Measurements from ENCODE around the gene SLC22A5. TPM values are rescaled to one million over a fixed set of nuclear protein-coding genes. Genes with fewer than 3 reads are reported as not detected.
A peak's percentile ranks its signal among the peaks of the same experiment; 100 is the strongest.

SLC22A5 gene
- total and polyA plus RNA-seq, 9 of the 15 experiments (the other 6 are each of a cell fraction or from before 2014, with no cell fraction given) = 3.0 to 16.6 (median 8.3) TPM

- BruUV-seq (replicated peaks) = no TSS peak
- Histone ChIP-seq H3K9me1 (ENCODE audit: control insufficient read depth, insufficient read depth, low read length) (peaks cover 7% of the 10 kb centered on the region), H3K79me2 (ENCODE audit: control insufficient read depth, insufficient read depth, low read length) (no peaks in the 10 kb centered on the region), H3K27ac (ENCODE audit: extremely low read depth, low read depth, low read length) (peak overlapping the region; percentile 76), H3K36me3 (ENCODE audit: control insufficient read depth, insufficient read depth, low read length) (no peaks in the 10 kb centered on the region), H3K9ac (ENCODE audit: insufficient read depth in 1 of 2, low read depth in 2 of 2, low read length in 2 of 2) (peak overlapping the region; percentile 52 to 85), H3K9me3 (replicated peaks; ENCODE audit: control insufficient read depth, insufficient read depth, low read depth, low read length) (no peaks in the 10 kb centered on the region), H3K27me3 (ENCODE audit: control insufficient read depth in 2 of 2, insufficient read depth in 2 of 2, low read length in 2 of 2) (no peaks in the 10 kb centered on the region), H4K20me1 (replicated peaks; ENCODE audit: control insufficient read depth, insufficient read depth, low read length) (no peaks in the 10 kb centered on the region), H3K4me1 (replicated peaks in 1 of 2; ENCODE audit: control insufficient read depth in 2 of 2, insufficient read depth in 2 of 2, low read length in 2 of 2) (peaks cover 52 to 71% of the 10 kb centered on the region in 2 experiments), H3K4me2 (ENCODE audit: insufficient read depth, low read length) (peak overlapping the region; percentile 78), H3K4me3 (no peak overlapping the region), H2AFZ (ENCODE audit: low read depth, low read length) (peak overlapping the region; percentile 48; the same call in 1 of the 2 replicates)
- WGBS (ENCODE audit: insufficient coverage, low coverage, missing lambda C conversion rate) = 5% methylated on average over 8 of the region's 8 CpGs
- DNase-seq (ENCODE audit: extremely low read depth in 1 of 4, low spot score in 3 of 4) = peak; percentile 75 to 91 (median 84)
- peak; percentile 81 for ATAC-seq
- intact Hi-C loops (cut with micrococcal nuclease) (loop anchor here (2.0 kb wide), 2 partner anchors 32 to 40 kb away; no protein-coding TSS in a partner anchor), in situ Hi-C loops (cut with MboI) (no loop called here)
- ChIA-PET POLR2A (interaction anchor here (0.5 to 5.8 kb wide), 20 partner anchors 8 to 854 kb away, joined by 3 to 64 read pairs (median 4); partner anchors contain the start of gene IRF1), CTCF (ENCODE audit: low intra/inter-chr PET ratio) (no interaction called here)
- peak; percentile 95 for FAIRE-seq
- TF ChIP-seq ZNF780A (CRISPR knock-in tag; IDR thresholded peaks at IDR 0.05) (no peak), BRCA1 (IDR thresholded peaks at IDR 0.05) (no peak), BRCA1 (CRISPR knock-in tag; IDR thresholded peaks at IDR 0.05) (no peak), THAP12 (CRISPR knock-in tag; IDR thresholded peaks at IDR 0.05) (no peak), ZFX (CRISPR knock-in tag; IDR thresholded peaks at IDR 0.05) (peak; percentile 52), PURB (CRISPR knock-in tag; IDR thresholded peaks at IDR 0.05; ENCODE audit: low read depth) (no peak), EWSR1 (IDR thresholded peaks at IDR 0.05; ENCODE audit: borderline replicate concordance, low read depth, partially characterized antibody) (no peak), L3MBTL2 (IDR thresholded peaks at IDR 0.05) (peak; percentile 96), ZBTB49 (CRISPR knock-in tag; IDR thresholded peaks at IDR 0.05; ENCODE audit: borderline replicate concordance) (no peak), HNRNPH1 (optimal IDR thresholded peaks at IDR 0.05; ENCODE audit: low read depth, low read length) (no peak), CBFA2T2 (conservative IDR thresholded peaks at IDR 0.05) (peak; percentile 91), EP400 (IDR thresholded peaks at IDR 0.05) (peak; percentile 50), DPF2 (IDR thresholded peaks at IDR 0.05) (peak; percentile 96), ZBTB43 (CRISPR knock-in tag; IDR thresholded peaks at IDR 0.05) (no peak), SREBF2 (CRISPR knock-in tag; IDR thresholded peaks at IDR 0.05) (0 out of 2 replicates have a peak, but pooled peaks have one; percentile 19), HMG20A (CRISPR knock-in tag; conservative IDR thresholded peaks at IDR 0.05) (no peak), HLTF (IDR thresholded peaks at IDR 0.05) (peak; percentile 86; the same call in 1 of the 2 replicates)
These were observed 57.1 kb downstream of the SLC22A5 start for GRCh38 chr5:132426525-132427138.
